ENCODE data around the gene GUCY1A2.

Gene GUCY1A2

GRCh38 chr11:106969644-106970355 is 48.5 kb downstream of the GUCY1A2 start:
- H3K27me3 ChIP-seq (ENCODE audit: insufficient read depth, low read length, poor library complexity), result no peaks in the 10 kb centered on the region
- H4K20me1 ChIP-seq (ENCODE audit: insufficient read depth, low read length), result no peaks in the 10 kb centered on the region
- H3K4me2 ChIP-seq (ENCODE audit: insufficient read depth, low read length), result no peak overlapping the region
- TF ChIP-seq CTCF (IDR thresholded peaks at IDR 0.05; ENCODE audit: borderline replicate concordance, extremely low read depth, low read length, poor library complexity, severe bottlenecking), result no peak
- no peak for TF ChIP-seq EZH2 (IDR thresholded peaks at IDR 0.05; ENCODE audit: borderline replicate concordance, low read depth, low read length, severe bottlenecking)
- peaks cover 6% of the 10 kb centered on the region for H3K4me1 ChIP-seq (ENCODE audit: insufficient read depth, low read length)
- no peaks in the 10 kb centered on the region for H3K36me3 ChIP-seq (ENCODE audit: insufficient read depth, low read length)
- DNase-seq, result no peak
- H3K27ac ChIP-seq (ENCODE audit: low read length), result no peak overlapping the region
- H3K4me3 ChIP-seq (ENCODE audit: low read depth in 1 of 2, low read length in 2 of 2), result no peak overlapping the region
- H3K9me3 ChIP-seq (ENCODE audit: insufficient read depth, low read length, severe bottlenecking), result no peaks in the 10 kb centered on the region
- H2AFZ ChIP-seq (ENCODE audit: low read depth, low read length), result no peak overlapping the region
- no peaks in the 10 kb centered on the region for H3K79me2 ChIP-seq (ENCODE audit: insufficient read depth, low read length)
- ATAC-seq (ENCODE audit: insufficient read depth, low read depth), result no peak
- no peak overlapping the region for H3K9ac ChIP-seq (ENCODE audit: low read depth, low read length)

GRCh38 chr11:106962995-106963394 is 55.3 kb downstream of the GUCY1A2 start:
- Histone ChIP-seq H3K27me3 (ENCODE audit: insufficient read depth, low read length, poor library complexity) (no peaks in the 10 kb centered on the region), H3K4me2 (ENCODE audit: insufficient read depth, low read length) (no peak overlapping the region), H4K20me1 (ENCODE audit: insufficient read depth, low read length) (no peaks in the 10 kb centered on the region), H3K9ac (ENCODE audit: low read depth, low read length) (no peak overlapping the region), H3K4me1 (ENCODE audit: insufficient read depth, low read length) (no peaks in the 10 kb centered on the region), H3K79me2 (ENCODE audit: insufficient read depth, low read length) (no peaks in the 10 kb centered on the region), H3K9me3 (ENCODE audit: insufficient read depth, low read length, severe bottlenecking) (no peaks in the 10 kb centered on the region), H3K27ac (ENCODE audit: low read length) (no peak overlapping the region), H3K36me3 (ENCODE audit: insufficient read depth, low read length) (no peaks in the 10 kb centered on the region), H2AFZ (ENCODE audit: low read depth, low read length) (no peak overlapping the region), H3K4me3 (ENCODE audit: low read depth in 1 of 2, low read length in 2 of 2) (no peak overlapping the region)
- no peak for TF ChIP-seq CTCF (IDR thresholded peaks at IDR 0.05; ENCODE audit: borderline replicate concordance, extremely low read depth, low read length, poor library complexity, severe bottlenecking)
- TF ChIP-seq EZH2 (IDR thresholded peaks at IDR 0.05; ENCODE audit: borderline replicate concordance, low read depth, low read length, severe bottlenecking), result no peak
- ATAC-seq (ENCODE audit: insufficient read depth, low read depth) (no peak), DNase-seq (no peak)

- no peak for DNase-seq
- no peak for ATAC-seq (ENCODE audit: insufficient read depth, low read depth)
- Histone ChIP-seq H3K4me2 (ENCODE audit: insufficient read depth, low read length) (no peak overlapping the region), H3K9me3 (ENCODE audit: insufficient read depth, low read length, severe bottlenecking) (no peaks in the 10 kb centered on the region), H3K36me3 (ENCODE audit: insufficient read depth, low read length) (no peaks in the 10 kb centered on the region), H2AFZ (ENCODE audit: low read depth, low read length) (peak overlapping the region; percentile 26; the same call in 1 of the 2 replicates), H4K20me1 (ENCODE audit: insufficient read depth, low read length) (no peaks in the 10 kb centered on the region), H3K9ac (ENCODE audit: low read depth, low read length) (no peak overlapping the region), H3K27ac (ENCODE audit: low read length) (no peak overlapping the region), H3K79me2 (ENCODE audit: insufficient read depth, low read length) (no peaks in the 10 kb centered on the region), H3K4me3 (ENCODE audit: low read depth in 1 of 2, low read length in 2 of 2) (no peak overlapping the region), H3K4me1 (ENCODE audit: insufficient read depth, low read length) (peaks cover 11% of the 10 kb centered on the region), H3K27me3 (ENCODE audit: insufficient read depth, low read length, poor library complexity) (no peaks in the 10 kb centered on the region)
- TF ChIP-seq CTCF (IDR thresholded peaks at IDR 0.05; ENCODE audit: borderline replicate concordance, extremely low read depth, low read length, poor library complexity, severe bottlenecking), result no peak
- no peak for TF ChIP-seq EZH2 (IDR thresholded peaks at IDR 0.05; ENCODE audit: borderline replicate concordance, low read depth, low read length, severe bottlenecking)
Measured at GRCh38 chr11:106961518-106961917, 56.8 kb downstream of the GUCY1A2 start.

All from DND-41 (cell line).